HEK293 (cell line): ENCODE results near the gene BMAL1.

Source experiments
- CTCF ChIA-PET: fragments of 350-600 bp; formaldehyde crosslinking; extraction: SDS; loops from one replicate; lab custom pipeline; 2021; ENCODE audit warnings: antibody characterized with exemption; lab: Yijun Ruan, JAX
- POLR2A ChIA-PET: fragments of 300-600 bp; formaldehyde crosslinking; extraction: SDS; loops from one replicate; lab custom pipeline; 2020; ENCODE audit warnings: antibody characterized with exemption, inconsistent platforms; lab: Yijun Ruan, JAX
- H3K27ac ChIP-seq: fragments of 200-500 bp; sonication (Bioruptor generic); 2 replicates; pipeline ENCODE4 v1.5.1; 2014; ENCODE audit warnings: low read depth, low read length, control low read depth, inconsistent platforms; ENCODE audit errors: extremely low read depth
- H3K36me3 ChIP-seq, 2 experiments: fragments of 200-500 bp in 1 of 2; sonication (Bioruptor generic) in 1 of 2; 1 replicate in 1 of 2; 2 replicates in 1 of 2; pipeline ENCODE4 v1.5.1; 2014 to 2017; ENCODE audit warnings: inconsistent platforms in 2 of 2, low read length in 2 of 2; ENCODE audit not compliant: control insufficient read depth in 2 of 2, insufficient read depth in 1 of 2
- H3K4me1 ChIP-seq: fragments of 200-500 bp; sonication (Bioruptor generic); 2 replicates; pipeline ENCODE4 v1.5.1; 2014; ENCODE audit warnings: mild to moderate bottlenecking, low read length, inconsistent platforms; ENCODE audit not compliant: control insufficient read depth, insufficient read depth
- H3K4me3 ChIP-seq: 2 replicates; pipeline ENCODE4 v1.5.1; 2011; ENCODE audit warnings: low read depth, mild to moderate bottlenecking, control low read depth, low read length, moderate library complexity
- H3K9me3 ChIP-seq: fragments of 200-500 bp; sonication (Bioruptor generic); 2 replicates; pipeline ENCODE4 v1.5.1; 2014; ENCODE audit warnings: low read depth, low read length, inconsistent platforms; ENCODE audit not compliant: control insufficient read depth, insufficient read depth
- SALL2 ChIP-seq: fragments of 450-650 bp; formaldehyde crosslinking; IDR thresholded peaks from 2 replicates; pipeline ENCODE4 v1.5.0; 2017; ENCODE audit warnings: missing biosample characterization, mild to moderate bottlenecking, missing genetic modification characterization, borderline replicate concordance
- SCRT2 ChIP-seq: fragments of 450-650 bp; formaldehyde crosslinking; IDR thresholded peaks from 2 replicates; pipeline ENCODE4 v1.5.1; 2016; ENCODE audit warnings: missing biosample characterization, missing genetic modification characterization
- SP7 ChIP-seq: fragments of 450-650 bp; formaldehyde crosslinking; IDR thresholded peaks from 2 replicates; pipeline ENCODE4 v1.5.1; 2016; ENCODE audit warnings: missing biosample characterization, missing genetic modification characterization
- ZBTB17 ChIP-seq: fragments of 450-650 bp; formaldehyde crosslinking; IDR thresholded peaks from 2 replicates; pipeline ENCODE4 v1.5.1; 2016; ENCODE audit warnings: missing biosample characterization, missing genetic modification characterization
- ZBTB6 ChIP-seq: fragments of 450-650 bp; formaldehyde crosslinking; IDR thresholded peaks from 2 replicates; pipeline ENCODE4 v1.5.1; 2017; ENCODE audit warnings: missing biosample characterization, missing genetic modification characterization
- ZNF214 ChIP-seq: fragments of 450-650 bp; formaldehyde crosslinking; IDR thresholded peaks from 2 replicates; pipeline ENCODE4 v1.5.1; 2017; ENCODE audit warnings: missing biosample characterization, mild to moderate bottlenecking, missing genetic modification characterization, borderline replicate concordance
- ZNF37A ChIP-seq: fragments of 450-650 bp; IDR thresholded peaks from 2 replicates; pipeline ENCODE4 v1.5.1; 2018; ENCODE audit warnings: missing biosample characterization, missing genetic modification characterization
- ZNF398 ChIP-seq: fragments of 450-650 bp; formaldehyde crosslinking; IDR thresholded peaks from 2 replicates; pipeline ENCODE4 v1.5.1; 2017; ENCODE audit warnings: missing biosample characterization, missing genetic modification characterization
- ZNF433 ChIP-seq: fragments of 450-650 bp; formaldehyde crosslinking; IDR thresholded peaks from 2 replicates; pipeline ENCODE4 v1.5.1; 2016; ENCODE audit warnings: missing biosample characterization, missing genetic modification characterization, low read depth
- ZNF518A ChIP-seq: fragments of 450-650 bp; formaldehyde crosslinking; conservative IDR thresholded peaks from 2 replicates; pipeline ENCODE4 v1.5.1; 2016; ENCODE audit warnings: low read depth, missing biosample characterization, missing genetic modification characterization
- ZNF621 ChIP-seq: fragments of 450-650 bp; formaldehyde crosslinking; IDR thresholded peaks from 2 replicates; pipeline ENCODE4 v1.5.1; 2017; ENCODE audit warnings: missing biosample characterization, missing genetic modification characterization
- ZNF707 ChIP-seq: fragments of 450-650 bp; formaldehyde crosslinking; IDR thresholded peaks from 2 replicates; pipeline ENCODE4 v1.5.1; 2016; ENCODE audit warnings: missing biosample characterization, missing genetic modification characterization
- ZNF76 ChIP-seq: fragments of 450-650 bp; formaldehyde crosslinking; IDR thresholded peaks from 2 replicates; pipeline ENCODE4; 2016; ENCODE audit warnings: low read depth, missing biosample characterization, missing genetic modification characterization, borderline replicate concordance
- ZSCAN23 ChIP-seq: fragments of 450-650 bp; formaldehyde crosslinking; IDR thresholded peaks from 2 replicates; pipeline ENCODE4 v1.5.1; 2016; ENCODE audit warnings: missing biosample characterization, missing genetic modification characterization
- TF ChIP-seq, protein P1 (sequence below): fragments of 450-650 bp; formaldehyde crosslinking; IDR thresholded peaks from 2 replicates; pipeline ENCODE4 v1.5.1; 2016; ENCODE audit warnings: missing biosample characterization, missing genetic modification characterization
- TF ChIP-seq, protein P2 (sequence below): fragments of 450-650 bp; formaldehyde crosslinking; IDR thresholded peaks from 2 replicates; pipeline ENCODE4 v1.5.1; 2016; ENCODE audit warnings: missing biosample characterization, missing genetic modification characterization
- TF ChIP-seq, protein P3 (sequence below): fragments of 450-650 bp; formaldehyde crosslinking; IDR thresholded peaks from 2 replicates; pipeline ENCODE4 v1.5.1; 2016; ENCODE audit warnings: missing biosample characterization, missing genetic modification characterization

The BMAL1 gene

DNA sequence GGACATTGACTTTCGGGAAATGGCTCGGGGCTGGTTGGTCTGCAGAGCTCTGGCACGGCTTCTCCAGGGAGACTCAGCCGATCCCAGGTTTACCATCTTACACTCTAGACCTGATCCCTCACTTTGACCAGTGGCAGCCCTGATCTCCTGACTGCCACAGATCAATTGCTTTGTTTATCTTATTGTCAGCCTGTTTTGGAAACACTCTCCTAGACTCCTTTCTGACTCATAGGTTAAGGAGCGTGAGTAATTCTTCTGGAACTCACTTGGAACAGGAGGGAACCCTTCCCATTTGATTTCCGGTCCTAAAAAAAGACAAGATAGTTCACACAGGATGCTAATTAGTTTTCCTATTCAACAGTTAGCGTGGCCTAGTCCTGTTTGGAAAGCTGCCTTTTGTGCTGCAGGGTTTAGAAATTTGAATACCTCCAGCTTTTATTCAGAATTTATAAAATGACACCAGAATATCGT lies 16.0 kb upstream of the BMAL1 start:
- no peaks in the 10 kb centered on the region for H3K4me1 ChIP-seq
- no peaks in the 10 kb centered on the region for H3K9me3 ChIP-seq
- CTCF ChIA-PET = interaction anchor here (0.6 to 3.8 kb wide), 8 partner anchors 11 to 1993 kb away, joined by 3 to 13 read pairs (median 4); no protein-coding TSS in a partner anchor
- H3K4me3 ChIP-seq = no peak overlapping the region
- H3K27ac ChIP-seq = no peak overlapping the region
- no peaks in the 10 kb centered on the region for H3K36me3 ChIP-seq
- POLR2A ChIA-PET = no interaction called here
- no peak for TF ChIP-seq ZNF37A (tag by site-specific recombination)
- TF ChIP-seq ZBTB17 (tag by site-specific recombination) = peak; percentile 62
- no peak for TF ChIP-seq ZNF518A (tag by site-specific recombination)
- TF ChIP-seq SCRT2 (tag by site-specific recombination) = 0 out of 2 replicates have a peak, but pooled peaks have one; percentile 21
- TF ChIP-seq, all 188 proteins: peak for 2

- ChIA-PET CTCF (interaction anchor here (0.6 to 3.8 kb wide), 7 partner anchors 12 to 1994 kb away, joined by 3 to 13 read pairs (median 4); no protein-coding TSS in a partner anchor), POLR2A (no interaction called here)
- no peak for TF ChIP-seq ZNF398 (tag by site-specific recombination)
- TF ChIP-seq ZSCAN23 (tag by site-specific recombination) = no peak
- TF ChIP-seq ZNF621 (tag by site-specific recombination) = no peak
- no peak for TF ChIP-seq SP7 (tag by site-specific recombination)
- TF ChIP-seq, protein P1, sequence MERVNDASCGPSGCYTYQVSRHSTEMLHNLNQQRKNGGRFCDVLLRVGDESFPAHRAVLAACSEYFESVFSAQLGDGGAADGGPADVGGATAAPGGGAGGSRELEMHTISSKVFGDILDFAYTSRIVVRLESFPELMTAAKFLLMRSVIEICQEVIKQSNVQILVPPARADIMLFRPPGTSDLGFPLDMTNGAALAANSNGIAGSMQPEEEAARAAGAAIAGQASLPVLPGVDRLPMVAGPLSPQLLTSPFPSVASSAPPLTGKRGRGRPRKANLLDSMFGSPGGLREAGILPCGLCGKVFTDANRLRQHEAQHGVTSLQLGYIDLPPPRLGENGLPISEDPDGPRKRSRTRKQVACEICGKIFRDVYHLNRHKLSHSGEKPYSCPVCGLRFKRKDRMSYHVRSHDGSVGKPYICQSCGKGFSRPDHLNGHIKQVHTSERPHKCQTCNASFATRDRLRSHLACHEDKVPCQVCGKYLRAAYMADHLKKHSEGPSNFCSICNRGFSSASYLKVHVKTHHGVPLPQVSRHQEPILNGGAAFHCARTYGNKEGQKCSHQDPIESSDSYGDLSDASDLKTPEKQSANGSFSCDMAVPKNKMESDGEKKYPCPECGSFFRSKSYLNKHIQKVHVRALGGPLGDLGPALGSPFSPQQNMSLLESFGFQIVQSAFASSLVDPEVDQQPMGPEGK (tag by site-specific recombination) = no peak
- TF ChIP-seq, protein P2, sequence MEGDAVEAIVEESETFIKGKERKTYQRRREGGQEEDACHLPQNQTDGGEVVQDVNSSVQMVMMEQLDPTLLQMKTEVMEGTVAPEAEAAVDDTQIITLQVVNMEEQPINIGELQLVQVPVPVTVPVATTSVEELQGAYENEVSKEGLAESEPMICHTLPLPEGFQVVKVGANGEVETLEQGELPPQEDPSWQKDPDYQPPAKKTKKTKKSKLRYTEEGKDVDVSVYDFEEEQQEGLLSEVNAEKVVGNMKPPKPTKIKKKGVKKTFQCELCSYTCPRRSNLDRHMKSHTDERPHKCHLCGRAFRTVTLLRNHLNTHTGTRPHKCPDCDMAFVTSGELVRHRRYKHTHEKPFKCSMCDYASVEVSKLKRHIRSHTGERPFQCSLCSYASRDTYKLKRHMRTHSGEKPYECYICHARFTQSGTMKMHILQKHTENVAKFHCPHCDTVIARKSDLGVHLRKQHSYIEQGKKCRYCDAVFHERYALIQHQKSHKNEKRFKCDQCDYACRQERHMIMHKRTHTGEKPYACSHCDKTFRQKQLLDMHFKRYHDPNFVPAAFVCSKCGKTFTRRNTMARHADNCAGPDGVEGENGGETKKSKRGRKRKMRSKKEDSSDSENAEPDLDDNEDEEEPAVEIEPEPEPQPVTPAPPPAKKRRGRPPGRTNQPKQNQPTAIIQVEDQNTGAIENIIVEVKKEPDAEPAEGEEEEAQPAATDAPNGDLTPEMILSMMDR = no peak
- TF ChIP-seq ZNF433 = no peak
- TF ChIP-seq ZNF707 (tag by site-specific recombination) = no peak
- TF ChIP-seq ZNF76 (tag by site-specific recombination) = no peak
- no peak for TF ChIP-seq SALL2 (tag by site-specific recombination)
- TF ChIP-seq, protein P3, sequence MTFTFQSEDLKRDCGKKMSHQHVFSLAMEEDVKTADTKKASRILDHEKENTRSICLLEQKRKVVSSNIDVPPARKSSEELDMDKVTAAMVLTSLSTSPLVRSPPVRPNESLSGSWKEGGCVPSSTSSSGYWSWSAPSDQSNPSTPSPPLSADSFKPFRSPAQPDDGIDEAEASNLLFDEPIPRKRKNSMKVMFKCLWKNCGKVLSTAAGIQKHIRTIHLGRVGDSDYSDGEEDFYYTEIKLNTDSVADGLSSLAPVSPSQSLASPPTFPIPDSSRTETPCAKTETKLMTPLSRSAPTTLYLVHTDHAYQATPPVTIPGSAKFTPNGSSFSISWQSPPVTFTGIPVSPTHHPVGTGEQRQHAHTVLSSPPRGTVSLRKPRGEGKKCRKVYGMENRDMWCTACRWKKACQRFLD (tag by site-specific recombination) = no peak
- TF ChIP-seq ZNF214 (tag by site-specific recombination) = no peak
- no peak for TF ChIP-seq ZBTB6 (tag by site-specific recombination)
- no peak for TF ChIP-seq ZNF37A (tag by site-specific recombination)
- H3K9me3 ChIP-seq = no peaks in the 10 kb centered on the region
- no peak overlapping the region for H3K27ac ChIP-seq
- H3K4me1 ChIP-seq = no peaks in the 10 kb centered on the region
- H3K4me3 ChIP-seq = no peak overlapping the region
- no peaks in the 10 kb centered on the region for H3K36me3 ChIP-seq
Observed at GRCh38 chr11:13262096-13262495, 15.5 kb upstream of the BMAL1 start.
